GM04504 (cell line): Measurements from ENCODE around the gene ITGA8.
"Not testable (repeated sequence)": the region's sequence is repeated elsewhere in the genome, so short reads cannot be mapped to it uniquely, and the experiment has no call there.

Experiments used
- DNase-seq: peaks from one replicate; pipeline ENCODE4 v3.0.0-alpha.2; 2012; ENCODE audit warnings: low read depth

ITGA8 gene

GRCh38 chr10:15491856-15492642 lies 227.7 kb downstream of the ITGA8 start:
- no peak for DNase-seq

DNA sequence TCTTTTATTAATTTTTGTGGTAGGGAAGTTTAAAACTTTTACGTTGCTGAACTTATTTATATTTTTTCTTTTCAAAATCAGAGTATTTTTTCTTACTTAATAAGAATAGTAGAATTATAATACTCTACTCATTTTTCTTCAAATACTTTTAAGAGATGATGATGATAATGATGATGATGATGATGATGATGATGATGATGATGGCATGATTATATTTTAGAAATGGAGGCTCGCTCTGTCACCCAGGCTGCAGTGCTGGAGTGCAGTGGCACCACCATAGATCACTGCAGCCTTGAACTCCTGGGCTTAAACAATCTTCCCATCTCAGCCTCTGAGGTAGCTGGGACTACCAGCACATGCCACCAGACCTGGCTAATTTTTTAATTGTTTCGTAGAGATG lies 230.3 kb downstream of the ITGA8 start:
- no peak for DNase-seq

GRCh38 chr10:15487376-15487775 lies 232.3 kb downstream of the ITGA8 start:
- DNase-seq, result no peak

DNA sequence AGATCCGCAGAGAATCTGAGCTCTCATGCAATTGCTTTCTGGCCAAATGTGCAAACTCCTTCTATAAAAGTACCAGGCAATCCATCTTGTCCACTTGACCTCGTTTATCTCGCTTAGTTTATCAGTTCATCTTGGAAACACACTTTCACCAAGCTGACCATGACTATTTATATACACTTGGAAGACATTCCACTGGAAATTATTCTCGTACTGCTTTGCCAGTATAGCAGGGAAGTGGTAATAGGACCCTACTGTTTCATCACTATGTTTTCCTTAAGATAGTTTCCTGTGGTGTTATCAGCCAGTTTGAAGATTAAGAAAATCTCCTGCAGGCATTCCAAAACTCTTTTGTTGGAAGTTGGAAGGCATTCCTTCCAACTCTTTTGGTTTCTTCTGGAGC lies 233.3 kb downstream of the ITGA8 start:
- no peak for DNase-seq

- DNase-seq, result no peak
Measured at GRCh38 chr10:15485684-15486316, 233.9 kb downstream of the ITGA8 start.

- no peak for DNase-seq
Measured at GRCh38 chr10:15485027-15485426, 234.7 kb downstream of the ITGA8 start.

DNA sequence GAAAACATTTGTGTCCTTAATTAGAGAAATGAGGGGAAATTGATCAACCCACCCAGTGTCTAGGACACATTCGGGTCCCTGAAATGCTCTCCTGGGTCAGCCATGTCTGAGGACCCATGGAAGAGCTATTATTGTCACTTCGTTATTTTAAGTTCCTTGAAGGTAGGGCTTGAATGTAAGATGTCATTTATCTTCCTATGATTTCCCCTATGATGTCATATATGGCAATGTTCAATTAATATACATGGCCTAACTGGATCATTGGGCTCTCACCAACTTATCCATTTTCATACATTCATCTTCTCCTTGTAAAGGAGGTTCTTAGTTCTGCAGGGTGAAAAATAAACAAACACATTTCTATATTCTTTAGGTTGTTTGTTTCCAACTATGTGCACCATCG lies 235.6 kb downstream of the ITGA8 start:
- DNase-seq, result no peak

GRCh38 chr10:15483215-15484075 lies 236.3 kb downstream of the ITGA8 start:
- DNase-seq, result no peak

DNA sequence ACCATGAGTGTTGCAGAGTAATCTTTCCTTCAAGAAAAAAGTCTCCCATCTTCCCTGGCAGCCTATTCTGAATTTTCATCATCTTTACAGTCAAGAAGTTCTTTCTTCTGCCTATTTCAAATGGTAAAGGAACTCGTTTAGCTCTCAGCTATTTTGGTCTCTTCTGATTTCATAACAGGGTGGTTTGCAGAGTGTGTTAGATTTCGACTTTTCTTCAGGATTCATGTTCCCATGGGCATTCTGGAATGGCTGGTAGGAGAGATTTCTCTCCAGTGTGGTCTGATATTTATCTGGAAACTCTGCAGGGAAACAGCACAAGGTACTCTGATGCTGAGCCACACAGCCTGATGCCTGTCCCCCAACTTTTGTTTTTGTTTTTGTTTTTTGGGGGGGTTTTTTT lies 237.6 kb downstream of the ITGA8 start:
- DNase-seq, result no peak

DNA sequence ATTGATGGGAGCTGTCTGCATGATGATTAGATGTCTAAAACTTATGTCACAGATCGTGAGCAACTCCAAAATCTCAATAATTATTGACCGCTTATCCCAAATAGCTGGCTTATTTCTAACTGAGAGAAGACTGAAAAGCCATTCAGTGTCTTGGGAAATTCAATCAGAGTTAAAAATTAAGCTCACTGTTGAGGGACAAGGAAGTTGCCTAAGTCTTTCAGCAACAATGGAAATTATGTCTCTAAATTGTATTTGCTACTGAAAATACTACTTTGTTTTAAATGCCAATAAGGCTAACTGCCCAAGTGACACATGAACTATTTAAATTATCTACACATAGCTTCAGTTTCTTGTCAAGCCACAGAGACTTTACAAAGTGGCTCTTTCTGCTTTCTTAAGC lies 240.8 kb downstream of the ITGA8 start:
- DNase-seq, result no peak

- no peak for DNase-seq
Measured at GRCh38 chr10:15478429-15478828, 241.3 kb downstream of the ITGA8 start.

DNA sequence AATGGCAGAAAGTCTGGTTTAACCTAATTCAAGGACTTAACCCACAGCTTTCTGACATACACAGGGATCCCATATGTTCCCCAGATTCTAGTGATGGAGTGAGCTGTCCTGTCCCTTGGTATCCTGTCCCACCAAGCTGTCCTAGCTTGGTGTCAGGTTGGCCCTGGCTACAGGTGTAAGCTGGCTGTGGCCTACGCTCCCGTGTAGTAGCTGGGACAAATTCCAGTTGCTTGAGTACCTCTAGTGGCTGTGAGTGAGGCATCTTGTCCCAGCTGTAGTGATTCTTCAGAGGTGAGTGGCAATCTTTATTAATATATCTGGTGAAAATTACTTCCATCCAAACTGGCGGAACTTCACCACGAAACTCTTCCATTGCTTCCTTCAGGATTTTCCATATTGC lies 243.4 kb downstream of the ITGA8 start:
- DNase-seq, result no peak

DNA sequence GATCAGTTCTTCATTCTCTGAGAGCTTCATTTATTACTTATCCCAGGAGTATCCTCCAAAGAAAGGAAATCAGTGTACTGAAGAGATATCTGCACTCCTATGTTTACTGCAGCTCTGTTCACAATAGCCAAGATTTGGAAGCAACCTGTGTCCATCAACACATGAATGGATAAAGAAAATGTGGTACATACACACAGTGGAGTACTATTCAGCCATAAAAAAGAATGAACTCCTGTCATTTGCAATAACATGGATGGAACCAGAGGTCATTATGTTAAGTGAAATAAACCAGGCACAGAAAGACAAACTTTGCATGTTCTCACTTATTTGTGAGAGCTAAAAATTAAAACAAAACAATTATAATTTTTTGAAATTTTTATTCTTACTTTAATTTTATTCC lies 244.3 kb downstream of the ITGA8 start:
- not testable (repeated sequence) for DNase-seq

DNA sequence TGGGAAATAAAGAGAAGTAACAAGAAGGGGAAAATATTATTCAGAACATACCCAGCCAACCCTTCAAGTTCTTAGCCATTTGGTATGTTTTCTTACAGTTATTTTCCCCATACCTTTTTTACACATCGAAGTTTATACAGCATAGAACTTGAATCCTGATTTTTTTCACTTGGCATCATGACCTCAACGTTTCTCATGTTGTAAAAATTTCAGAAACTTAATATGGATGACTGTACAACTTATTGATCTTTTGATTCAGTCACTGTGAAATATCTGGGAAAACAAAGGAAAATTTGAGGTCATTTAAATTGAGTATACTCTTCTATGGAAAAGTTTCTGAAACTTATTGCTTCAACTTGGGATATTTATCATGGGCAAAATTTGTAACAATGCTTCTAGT lies 245.1 kb downstream of the ITGA8 start:
- DNase-seq, result no peak

- DNase-seq, result no peak
Measured at GRCh38 chr10:15473396-15473767, 246.3 kb downstream of the ITGA8 start.

DNA sequence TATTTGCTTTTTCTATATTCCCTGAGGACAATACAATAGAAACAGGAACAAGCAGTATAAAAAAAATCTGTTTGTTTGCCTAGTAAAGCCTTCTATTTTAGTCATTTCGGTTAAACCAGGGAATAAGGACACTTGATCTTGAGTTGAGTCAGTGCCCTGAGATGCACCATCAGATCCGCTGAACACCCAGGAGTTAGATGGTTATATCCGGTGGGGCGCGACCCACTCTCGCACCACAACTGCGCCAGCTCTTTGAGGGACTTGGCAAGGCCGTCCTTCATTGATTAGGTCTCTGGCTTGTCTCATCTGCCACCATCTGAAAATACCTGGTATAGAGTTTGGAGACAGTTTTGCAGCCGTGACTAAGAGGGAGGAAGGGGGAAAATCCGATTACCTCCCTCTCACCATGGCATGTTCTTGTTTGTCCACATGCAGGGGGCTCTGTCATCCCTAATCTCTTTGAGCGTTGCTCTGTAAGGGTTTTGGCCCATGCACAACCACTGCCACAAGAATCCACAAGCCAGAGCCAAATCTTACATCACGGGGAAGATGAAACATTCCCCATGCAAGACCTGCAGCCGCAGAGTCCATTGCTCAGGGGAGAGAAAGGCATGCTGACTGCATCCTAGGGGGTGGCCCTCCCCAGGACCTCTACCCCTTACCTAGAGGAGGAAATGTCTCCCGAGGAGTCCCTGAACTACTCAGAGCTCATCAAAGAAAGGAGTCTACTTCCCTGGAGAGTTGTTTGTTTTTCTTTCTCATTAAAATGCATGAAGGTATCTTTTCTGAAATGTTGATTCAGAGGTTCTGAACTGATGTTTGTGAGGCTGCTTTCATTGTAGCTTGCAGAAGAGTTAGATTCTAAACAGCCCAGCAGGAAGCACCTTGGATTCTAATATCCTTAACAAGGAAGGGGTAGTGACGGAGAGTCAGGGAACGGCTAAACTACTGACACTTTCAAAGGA lies 247.0 kb downstream of the ITGA8 start:
- DNase-seq, result peak; percentile 36

- no peak for DNase-seq
Measured at GRCh38 chr10:15472008-15472407, 247.7 kb downstream of the ITGA8 start.

- DNase-seq, result no peak
Measured at GRCh38 chr10:15469111-15469510, 250.6 kb downstream of the ITGA8 start.

GRCh38 chr10:15464381-15464780 lies 255.3 kb downstream of the ITGA8 start:
- no peak for DNase-seq
